ENCODE measurements around the gene XYLT2.

XYLT2 gene

DNA sequence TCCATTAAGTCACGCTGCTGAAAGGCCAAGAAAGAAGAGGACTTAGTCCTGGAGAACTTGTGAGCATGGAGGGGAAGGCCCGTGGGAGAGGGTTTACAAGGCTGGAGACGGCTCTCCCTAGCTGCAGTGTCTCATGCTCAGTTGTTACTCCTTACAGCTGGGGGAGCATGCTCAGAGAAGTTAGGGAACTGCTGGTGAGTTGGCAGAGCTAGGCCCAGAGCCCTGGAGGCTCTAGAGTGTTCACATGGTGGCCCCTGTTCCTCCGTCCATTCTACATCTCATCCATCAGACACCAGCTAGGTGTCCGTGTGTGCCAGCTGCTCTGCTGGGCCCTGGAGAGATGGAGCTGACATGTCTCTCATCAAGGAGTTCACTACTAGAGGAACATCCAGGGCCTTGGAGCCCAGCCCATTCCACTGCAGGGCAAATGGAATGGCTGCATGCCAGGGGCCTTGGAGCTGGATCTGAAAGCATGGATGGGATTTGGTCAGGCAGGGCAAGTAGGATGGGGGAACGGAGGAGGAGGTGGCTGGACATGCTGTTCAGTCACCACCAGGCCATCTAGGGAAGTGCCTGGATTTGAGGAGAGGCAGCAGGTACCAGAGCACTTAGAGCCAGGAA, 6.3 kb downstream of the XYLT2 start:
- DNase-seq = no peak

DNA sequence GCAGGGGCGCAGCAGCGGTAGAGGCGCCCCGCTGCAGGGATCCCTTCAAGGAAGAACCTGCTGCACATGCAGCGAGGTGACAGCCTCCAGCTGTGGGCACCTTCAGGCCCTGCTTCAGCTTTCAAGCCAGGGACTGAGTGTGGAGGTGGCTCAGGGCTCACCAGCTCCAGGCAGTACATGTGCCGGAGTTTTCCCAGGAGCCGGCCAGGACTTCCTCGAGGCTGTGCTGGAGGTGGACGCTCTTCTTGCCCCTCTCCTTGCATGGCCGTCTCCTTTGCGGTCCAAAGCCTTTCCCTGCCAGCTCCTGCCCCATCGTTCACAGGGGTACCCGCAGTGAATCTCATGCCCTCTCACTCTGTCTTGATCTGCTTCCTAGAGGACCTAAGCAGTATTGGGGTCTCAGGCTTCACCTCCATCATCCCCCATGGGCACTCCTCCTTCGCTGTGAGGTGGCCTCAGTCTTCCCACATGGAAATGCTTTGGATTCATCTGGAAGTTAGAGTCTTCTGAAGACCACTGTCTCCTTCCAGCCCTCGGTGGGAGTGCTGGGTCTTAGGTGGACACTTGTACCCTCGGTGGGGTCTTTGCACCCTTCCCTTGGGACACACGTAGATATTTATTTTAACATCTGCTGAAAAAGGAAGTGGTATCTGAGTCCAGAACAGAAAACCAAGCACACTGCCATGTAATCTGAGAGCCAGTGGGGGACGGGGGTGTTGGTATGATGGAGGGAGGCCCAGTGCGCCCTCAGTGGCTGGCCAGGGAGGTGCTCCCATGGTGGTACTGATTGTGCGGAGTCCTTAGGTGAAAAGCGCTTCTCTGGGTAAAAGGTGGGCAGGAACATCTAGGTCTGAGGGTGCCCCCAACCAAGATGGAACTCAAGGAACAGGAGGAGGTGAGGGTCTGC, 7.0 kb downstream of the XYLT2 start:
- DNase-seq = no peak

DNA sequence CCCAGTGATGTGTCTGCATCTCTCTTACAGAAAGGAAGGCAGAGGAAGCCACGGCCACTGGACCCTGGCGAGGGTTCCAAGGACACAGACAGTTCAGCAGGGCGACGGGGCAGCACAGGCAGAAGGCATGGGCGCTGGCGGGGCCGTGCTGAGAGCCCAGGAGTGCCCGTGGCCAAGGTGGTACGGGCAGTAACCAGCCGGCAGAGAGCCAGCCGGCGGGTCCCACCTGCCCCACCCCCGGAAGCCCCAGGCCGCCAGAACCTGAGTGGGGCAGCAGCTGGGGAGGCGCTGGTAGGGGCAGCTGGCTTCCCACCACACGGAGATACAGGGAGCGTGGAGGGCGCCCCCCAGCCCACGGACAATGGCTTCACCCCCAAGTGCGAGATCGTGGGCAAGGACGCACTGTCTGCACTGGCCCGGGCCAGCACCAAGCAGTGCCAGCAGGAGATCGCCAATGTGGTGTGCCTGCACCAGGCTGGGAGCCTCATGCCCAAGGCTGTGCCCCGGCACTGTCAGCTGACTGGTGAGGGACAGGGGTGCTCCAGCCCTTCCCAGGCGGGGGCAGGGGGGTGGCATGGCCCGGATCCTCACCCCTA, 7.8 kb downstream of the XYLT2 start:
- DNase-seq = no peak

DNA sequence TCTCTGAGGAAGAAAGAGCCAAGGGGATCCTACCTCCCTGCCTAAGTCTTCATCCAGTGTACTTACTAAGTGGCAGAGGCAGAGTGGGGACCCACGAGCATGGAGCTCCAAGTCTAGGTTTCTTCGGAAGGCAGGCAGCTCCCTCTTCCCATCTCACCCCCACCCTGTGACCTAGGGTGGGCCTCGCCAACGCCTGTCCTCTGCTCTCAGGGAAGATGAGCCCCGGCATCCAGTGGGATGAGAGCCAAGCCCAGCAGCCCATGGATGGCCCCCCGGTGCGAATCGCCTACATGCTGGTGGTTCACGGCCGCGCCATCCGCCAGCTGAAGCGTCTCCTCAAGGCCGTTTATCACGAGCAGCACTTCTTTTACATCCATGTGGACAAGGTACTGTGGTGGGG, 8.3 kb downstream of the XYLT2 start:
- DNase-seq = no peak

DNA sequence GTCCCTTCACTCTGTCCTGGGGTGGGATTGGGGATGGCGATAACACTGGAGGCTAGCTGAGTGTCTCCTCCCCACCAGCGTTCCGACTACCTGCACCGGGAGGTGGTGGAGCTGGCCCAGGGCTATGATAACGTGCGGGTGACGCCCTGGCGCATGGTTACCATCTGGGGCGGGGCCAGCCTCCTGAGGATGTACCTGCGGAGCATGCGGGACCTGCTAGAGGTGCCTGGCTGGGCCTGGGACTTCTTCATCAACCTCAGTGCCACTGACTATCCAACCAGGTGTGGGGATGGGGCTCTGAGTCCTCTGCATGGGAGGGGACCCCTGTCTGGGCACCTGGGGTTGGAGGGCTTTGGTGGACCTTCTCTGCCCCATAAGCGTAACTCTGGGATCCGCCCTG, 8.8 kb downstream of the XYLT2 start:
- no peak for DNase-seq

DNA sequence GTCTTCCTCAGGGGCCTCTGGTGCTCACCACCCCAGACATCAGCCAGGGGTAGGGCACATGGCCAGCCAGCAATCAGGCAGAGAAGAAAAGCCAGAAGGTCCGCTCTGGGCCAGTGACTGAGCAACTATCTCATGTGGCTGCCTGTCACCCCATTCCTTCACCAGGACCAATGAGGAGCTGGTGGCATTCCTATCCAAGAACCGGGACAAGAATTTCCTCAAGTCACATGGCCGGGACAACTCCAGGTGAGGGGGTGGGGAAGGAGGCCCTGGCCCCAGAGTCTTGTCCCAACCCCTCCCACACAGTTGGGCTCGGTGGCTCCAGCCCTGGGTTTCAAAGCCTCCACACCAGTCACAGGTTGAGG, 9.4 kb downstream of the XYLT2 start:
- no peak for DNase-seq

DNA sequence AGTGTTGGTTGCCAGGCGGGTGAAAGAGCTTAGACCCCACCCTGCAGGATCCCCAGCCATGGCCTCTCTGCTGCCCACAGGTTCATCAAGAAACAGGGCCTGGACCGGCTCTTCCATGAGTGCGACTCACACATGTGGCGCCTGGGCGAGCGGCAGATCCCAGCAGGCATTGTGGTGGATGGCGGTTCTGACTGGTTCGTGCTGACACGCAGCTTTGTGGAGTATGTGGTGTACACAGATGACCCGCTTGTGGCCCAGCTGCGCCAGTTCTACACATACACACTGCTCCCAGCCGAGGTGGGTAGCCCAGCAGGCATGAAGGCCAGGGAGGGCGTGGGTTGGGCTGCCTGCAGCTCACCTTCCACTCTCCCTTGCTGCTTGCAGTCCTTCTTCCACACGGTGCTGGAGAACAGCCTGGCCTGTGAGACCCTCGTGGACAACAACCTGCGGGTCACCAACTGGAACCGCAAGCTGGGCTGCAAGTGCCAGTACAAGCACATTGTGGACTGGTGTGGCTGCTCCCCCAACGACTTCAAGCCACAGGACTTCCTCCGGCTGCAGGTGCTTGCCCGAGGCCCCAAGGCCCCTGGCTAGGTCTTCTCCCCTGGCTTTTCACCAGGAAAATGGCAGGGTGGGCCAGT, 9.9 kb downstream of the XYLT2 start:
- DNase-seq = no peak

DNA sequence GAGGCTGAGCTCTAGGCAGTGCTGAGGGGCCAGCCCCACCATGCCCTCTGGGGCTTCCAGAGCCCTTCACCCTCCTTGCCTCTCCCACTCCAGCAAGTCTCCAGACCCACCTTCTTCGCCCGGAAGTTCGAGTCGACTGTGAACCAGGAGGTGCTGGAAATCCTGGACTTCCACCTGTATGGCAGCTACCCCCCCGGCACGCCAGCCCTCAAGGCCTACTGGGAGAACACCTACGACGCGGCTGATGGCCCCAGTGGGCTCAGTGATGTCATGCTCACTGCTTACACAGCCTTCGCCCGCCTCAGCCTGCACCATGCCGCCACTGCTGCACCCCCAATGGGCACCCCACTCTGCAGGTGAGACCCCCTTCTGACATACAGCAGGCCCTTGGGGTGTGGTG, 10.5 kb downstream of the XYLT2 start:
- DNase-seq = no peak

DNA sequence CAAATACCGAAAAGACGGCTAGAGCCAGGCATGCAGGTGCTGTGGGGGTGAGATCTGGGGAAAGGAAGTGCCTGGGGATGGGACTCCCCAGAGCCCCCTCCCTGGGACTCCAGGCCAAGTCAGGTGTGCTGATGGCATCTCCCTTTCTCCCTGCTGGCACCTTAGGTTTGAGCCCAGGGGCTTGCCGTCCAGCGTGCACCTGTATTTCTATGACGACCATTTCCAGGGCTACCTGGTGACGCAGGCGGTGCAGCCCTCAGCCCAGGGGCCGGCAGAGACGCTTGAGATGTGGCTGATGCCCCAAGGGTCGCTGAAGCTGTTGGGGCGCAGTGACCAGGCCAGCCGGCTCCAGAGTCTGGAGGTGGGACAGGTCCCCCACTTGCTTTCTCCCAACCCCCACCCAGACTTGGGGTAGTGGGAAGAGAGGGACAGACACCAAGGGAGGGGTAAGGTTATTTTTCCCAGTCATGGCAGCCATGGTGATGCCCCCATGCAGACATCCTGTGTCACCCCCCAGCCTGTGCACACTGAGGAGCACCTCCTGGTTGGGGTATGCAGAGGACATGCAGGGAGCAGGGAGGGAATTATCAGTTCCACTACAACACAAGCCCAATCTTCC, 11.1 kb downstream of the XYLT2 start:
- DNase-seq = no peak

DNA sequence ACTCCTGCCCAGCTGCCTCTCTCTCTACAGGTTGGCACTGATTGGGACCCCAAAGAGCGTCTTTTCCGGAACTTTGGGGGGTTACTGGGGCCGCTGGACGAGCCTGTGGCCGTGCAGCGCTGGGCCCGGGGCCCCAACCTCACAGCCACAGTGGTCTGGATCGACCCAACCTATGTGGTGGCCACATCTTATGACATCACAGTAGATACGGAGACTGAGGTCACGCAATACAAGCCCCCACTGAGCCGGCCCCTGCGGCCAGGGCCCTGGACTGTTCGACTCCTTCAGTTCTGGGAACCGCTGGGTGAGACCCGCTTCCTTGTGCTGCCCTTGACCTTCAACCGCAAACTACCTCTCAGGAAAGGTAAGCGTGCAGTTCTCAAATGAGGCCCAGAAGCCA, 12.3 kb downstream of the XYLT2 start:
- no peak for DNase-seq

DNA sequence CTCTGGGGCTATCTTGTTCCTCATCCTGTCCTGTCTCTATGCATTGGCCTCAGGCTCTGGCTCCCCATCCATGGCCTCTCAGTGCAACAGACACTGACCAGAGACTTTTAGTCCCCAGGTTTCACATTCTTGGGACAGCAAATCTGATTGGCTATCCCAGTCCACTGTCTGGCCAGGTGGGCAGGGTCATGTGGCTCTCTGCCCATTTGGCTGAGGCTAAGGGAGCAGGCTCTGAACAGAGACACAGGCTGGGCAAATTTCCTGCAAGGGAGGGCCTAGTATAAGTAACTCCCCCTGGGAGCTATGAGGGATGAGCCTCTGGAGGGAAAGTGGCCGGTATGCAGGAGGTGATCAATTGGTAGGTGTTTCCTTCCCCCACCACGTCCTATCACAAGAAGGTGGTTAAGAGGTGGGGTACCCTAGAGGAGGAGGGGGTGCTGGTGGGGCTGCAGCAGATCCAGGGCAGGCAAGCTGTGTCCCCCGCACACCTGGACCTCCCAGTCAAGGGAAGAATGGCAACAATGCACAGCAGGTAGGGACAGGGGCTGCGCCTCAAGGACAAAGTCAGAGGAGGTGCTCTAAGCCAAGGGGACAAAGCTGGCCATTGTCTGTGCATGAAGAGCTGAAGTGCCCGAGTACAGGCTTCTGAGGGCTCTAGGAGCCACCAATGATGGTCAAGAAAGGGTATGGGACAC, 13.2 kb downstream of the XYLT2 start:
- DNase-seq = no peak

DNA sequence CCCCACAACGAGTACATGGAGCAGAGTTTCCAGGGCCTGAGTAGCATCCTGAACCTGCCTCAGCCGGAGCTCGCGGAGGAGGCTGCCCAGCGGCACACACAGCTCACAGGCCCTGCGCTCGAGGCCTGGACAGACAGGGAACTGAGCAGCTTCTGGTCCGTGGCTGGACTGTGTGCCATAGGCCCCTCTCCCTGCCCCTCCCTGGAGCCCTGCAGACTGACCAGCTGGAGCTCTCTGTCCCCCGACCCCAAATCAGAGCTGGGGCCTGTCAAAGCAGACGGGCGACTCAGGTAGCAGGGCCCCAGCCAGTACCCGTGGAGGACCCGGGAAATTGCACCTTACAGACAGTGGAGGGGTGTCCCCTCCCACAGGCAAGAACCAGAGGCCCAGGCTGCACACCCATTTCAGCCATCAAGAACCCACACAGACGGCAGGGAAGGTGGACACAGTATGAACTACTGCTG, 14.1 kb downstream of the XYLT2 start:
- no peak for DNase-seq

DNA sequence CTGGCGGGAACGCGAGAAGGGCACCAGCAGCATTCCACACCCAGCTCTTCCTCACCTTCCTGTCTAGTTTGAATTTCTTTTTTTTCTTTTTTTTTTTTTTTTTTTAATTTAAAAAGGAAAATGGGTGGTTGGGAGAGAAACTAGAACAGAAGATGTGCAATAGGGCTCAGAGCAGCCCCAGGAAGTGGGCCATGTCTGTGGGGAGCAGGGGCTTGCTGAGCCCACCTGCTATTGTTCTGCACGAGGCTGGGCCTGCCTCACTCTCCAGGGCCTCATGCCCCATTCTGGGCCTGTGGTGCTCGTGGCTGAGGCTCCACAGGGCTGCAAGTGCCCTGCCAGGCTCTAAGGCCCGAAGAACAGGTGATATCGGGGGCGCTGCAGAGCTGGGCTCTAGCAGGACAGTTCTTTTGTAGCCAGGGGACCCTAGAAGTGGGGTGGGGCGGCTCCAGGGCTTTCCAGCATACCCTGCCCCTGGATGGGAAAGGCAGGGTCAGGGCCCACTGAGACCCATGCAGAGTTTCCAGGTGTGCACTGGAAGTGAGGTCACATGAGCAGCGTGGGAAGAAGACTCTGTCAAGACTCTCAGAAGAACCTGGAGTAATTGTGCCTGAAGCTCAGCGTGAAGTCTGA, 14.7 kb downstream of the XYLT2 start:
- no peak for DNase-seq

DNA sequence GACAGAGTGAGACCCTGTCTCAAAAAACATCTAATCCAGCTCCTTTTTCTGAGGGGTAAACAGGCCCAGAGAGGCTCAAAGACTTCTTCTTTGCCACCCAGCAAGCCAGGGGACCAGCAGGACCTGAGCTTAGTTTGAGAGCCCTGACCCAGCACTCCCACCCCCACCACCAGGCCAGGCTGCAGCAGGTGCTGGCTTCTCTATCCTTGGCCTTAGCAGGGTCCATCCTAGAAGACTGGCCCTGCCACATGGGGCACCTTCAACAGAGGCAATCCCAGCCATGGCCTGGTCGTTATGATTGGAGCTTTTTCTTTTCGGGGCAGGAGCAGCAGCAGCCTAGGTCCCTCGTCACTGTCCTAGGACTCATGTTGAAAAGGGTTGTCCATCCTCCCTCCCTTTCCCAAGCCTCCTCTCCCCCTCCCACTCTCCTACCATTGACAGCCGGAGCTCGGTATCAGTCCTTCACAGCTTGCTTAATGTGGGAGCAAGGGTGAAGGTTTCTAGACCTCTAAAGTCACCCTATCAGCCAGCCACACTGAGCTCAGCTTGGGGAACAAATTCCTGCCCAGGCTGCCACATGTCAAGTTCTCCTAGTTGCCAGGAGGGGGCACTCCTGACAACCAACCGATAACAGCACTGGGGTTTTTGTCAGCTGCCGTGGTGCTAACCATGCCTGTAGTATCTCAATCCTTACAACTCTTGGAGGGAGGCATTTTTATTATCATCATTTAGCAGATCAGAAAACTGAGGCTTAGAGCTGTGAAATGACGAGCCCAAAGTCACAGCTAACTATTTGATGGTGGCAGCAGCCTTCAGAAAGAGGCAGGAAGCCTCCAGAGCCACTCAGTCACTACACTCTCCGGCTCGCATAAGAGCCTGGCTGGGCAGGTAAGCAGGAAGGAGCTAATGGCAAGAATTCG, 15.9 kb downstream of the XYLT2 start:
- peak; percentile 43 to 52 for DNase-seq

DNA sequence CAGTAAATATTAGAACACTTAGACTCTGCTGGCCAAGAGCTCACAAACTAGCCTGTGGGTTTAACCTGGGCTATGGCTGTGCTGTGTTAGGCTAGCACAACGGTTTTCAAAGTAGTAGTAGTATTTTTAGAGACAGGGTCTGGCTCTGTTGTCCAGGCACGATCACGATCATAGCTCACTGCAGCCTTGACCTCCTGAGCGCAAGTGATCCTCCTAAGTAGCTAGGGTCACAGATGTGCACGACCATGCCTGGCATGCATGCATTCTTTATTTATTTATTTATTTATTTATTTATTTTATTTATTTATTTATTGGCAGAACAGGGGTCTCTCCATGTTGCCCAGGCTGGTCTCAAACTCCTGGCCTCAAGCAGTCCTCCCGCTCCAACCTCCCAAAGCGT, 16.7 kb downstream of the XYLT2 start:
- no peak for DNase-seq

DNA sequence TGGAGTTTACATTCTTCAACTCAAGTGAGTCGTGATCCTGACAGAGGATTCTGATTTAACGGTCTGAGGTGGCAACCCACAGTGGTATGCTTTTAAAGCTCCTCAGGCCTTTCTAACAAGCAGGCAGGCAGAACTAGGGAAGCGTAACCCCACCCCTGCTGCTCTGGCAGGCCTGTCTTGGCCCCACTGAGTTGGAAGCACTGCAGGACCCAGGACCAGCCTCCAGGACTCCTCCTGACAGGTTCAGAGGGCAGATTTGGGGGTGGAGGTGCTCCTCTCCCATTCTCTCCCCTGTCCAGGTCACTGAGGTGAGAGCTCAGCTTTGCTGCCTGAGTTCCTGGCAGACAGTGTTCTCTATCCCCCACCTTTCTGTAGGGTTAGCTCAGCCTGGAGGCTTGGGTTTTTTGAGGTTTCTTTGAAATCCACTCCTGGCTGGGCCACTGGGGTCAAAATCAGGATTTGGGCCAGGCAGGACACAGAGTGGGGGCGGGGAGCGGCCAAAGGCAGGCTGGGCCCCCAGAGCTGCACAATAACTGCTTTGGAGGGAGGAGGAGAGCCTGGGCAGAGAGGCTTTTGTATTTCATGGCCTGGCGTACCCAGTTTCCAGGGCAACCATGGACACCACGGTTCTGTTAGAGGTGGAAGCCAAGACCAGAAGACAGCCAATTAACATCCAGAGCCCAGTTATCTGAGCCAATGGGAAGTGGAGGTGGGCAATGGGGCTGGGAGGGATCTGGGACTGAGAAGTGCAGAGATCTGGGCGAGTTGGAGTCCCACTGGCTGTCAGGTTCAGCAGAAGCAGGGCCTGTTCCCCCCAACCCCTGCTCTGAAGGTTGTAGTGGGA, 17.5 kb downstream of the XYLT2 start:
- DNase-seq = no peak

DNA sequence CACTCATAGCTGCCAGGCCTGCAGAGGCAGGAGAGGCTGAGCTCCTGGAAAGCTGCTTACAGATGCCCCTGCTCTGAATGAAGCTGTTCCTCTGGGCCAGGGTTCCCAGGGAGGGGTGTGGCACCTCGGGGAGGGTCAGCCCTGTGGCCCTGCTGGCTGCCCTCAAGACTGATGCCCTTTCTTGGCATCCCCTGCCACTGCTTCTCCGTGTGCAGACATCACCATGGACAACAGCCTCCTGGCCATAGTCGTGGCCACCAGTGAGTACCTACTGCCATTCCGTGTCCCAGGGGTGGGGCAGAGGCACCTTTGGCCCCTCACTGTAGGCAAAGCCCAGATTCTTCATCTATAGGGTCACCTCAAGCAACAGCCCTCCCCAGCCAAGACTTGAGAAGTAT, 18.1 kb downstream of the XYLT2 start:
- no peak for DNase-seq

DNA sequence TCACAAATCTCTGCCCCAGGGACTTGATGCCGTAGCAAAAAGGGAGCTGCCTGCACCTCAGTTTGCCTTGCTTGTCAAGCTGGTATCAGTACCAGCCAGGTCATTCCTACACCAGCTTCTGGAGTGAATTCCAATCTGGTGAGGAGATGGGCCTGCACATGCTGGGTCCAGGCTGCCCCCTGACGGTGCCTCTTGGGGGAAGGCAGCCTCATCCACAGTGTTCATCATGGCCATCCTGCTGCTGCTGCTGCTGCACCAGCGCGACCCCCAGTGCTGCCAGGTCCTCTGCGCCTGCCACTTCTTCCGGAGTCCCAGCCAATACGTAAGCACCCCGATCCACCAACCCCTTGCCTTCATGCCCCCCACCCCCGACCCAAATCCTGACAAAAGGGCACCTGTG, 18.8 kb downstream of the XYLT2 start:
- DNase-seq = no peak

DNA sequence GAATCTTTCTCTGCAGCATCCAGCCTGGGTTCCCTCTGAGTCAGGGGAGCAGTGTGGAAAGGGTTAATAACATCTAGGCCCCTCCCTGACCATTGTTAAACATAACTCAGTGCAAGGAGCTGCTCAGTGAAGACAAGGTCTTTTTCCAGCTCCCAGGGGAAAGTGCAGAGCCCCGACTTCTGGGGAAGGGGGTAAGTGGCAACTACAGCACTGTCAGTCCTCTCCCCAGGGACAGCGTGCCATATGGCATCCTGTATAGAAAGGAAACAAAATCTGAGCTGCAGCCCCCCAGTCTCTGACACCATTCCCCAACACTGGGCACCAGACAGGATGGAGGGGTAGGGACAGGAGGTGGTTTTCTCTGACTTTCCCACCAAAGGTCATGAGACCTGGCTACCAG, 19.2 kb downstream of the XYLT2 start:
- DNase-seq = no peak

Measured in stimulated activated CD4-positive, alpha-beta T cell treated with anti-CD3 and anti-CD28 coated beads, Interleukin-4, amount 100 ng/mL, for 4 hours (primary cell).